Lower lobe of right lung (tissue), 2 donors: Measurements from ENCODE around the gene GNA12. TPM values are rescaled to one million over a fixed set of nuclear protein-coding genes. Genes with fewer than 3 reads are reported as not detected.

Source experiments
- ATAC-seq, 2 donors: fragments of 200-7000 bp; cut with Tn5 transposase; one replicate each; pipeline ENCODE4 v1.9.1; 2020 to 2022; ENCODE audit warnings: mild to moderate bottlenecking in 2 of 2, moderate library complexity in 2 of 2
- DNase-seq: peaks from one replicate; pipeline ENCODE4 v3.0.0-alpha.2; 2020
- H3K27ac ChIP-seq: fragments of 200-600 bp; one replicate; pipeline ENCODE4 v1.8.0; 2022
- H3K27me3 ChIP-seq: fragments of 200-600 bp; one replicate; pipeline ENCODE4 v1.8.0; 2022; ENCODE audit warnings: low read depth
- H3K36me3 ChIP-seq: fragments of 200-600 bp; one replicate; pipeline ENCODE4 v1.8.0; 2022; ENCODE audit warnings: mild to moderate bottlenecking
- H3K4me1 ChIP-seq: fragments of 200-600 bp; one replicate; pipeline ENCODE4 v1.8.0; 2022
- H3K4me3 ChIP-seq: fragments of 200-600 bp; one replicate; pipeline ENCODE4 v1.8.0; 2022; ENCODE audit warnings: mild to moderate bottlenecking
- H3K9me3 ChIP-seq: fragments of 200-600 bp; one replicate; pipeline ENCODE4 v1.8.0; 2022
- CTCF ChIP-seq: fragments of 200-600 bp; IDR thresholded peaks from one replicate; pipeline ENCODE4 v1.8.0; 2022; ENCODE audit warnings: antibody characterized with exemption, mild to moderate bottlenecking
- intact Hi-C: fragments of 100-400 bp; cut with DNase I; formaldehyde crosslinking; loops from one replicate; pipeline ENCODE4 v1.11.0; 2022
- total RNA-seq: library from RNA; stranded (reverse); fragmentation: NEBNext Ultra II Directional; extraction: Animal tissue kit (Norgen Biotek cat#: 25700); gene quantifications from one replicate; pipeline ENCODE4 v1.2.1, GENCODE V29; 2021
- donor health status: DM: no; HTN: yes; CAD: no; lungs with severe emphysema.

GNA12 gene
- total RNA-seq, 1 donor from 2014 or later: 41.6 TPM

DNA sequence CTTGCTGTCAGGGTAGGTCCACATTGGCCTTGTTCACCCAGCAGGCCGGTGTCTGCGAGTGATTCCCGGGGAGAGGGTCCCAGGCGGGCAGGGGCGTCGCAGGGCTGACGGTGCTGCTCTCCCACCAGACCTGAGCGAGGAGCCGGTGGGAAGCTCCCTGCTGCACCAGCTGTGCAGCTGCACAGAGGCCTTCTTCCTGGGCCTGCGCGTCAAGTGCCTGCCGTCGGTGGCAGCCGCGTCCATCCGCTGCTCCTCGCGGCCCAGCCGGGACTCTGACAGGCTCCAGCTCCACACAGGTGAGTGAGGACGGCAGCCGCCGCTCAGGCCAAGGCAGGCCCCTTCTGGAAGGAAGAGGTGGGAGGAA, 141.5 kb downstream of the GNA12 start:
- Histone ChIP-seq H3K27ac (no peak overlapping the region), H3K4me1 (no peaks in the 10 kb centered on the region), H3K9me3 (no peaks in the 10 kb centered on the region), H3K27me3 (peaks cover 4% of the 10 kb centered on the region), H3K4me3 (no peak overlapping the region), H3K36me3 (no peaks in the 10 kb centered on the region)
- DNase-seq: no peak
- ATAC-seq: no peak
- TF ChIP-seq CTCF: no peak
- intact Hi-C loops: no loop called here

GRCh38 chr7:2701832-2702593, 142.1 kb downstream of the GNA12 start:
- DNase-seq (no peak), ATAC-seq (peak; percentile 38 to 57)
- intact Hi-C loops: no loop called here
- Histone ChIP-seq H3K27me3 (peaks cover 4% of the 10 kb centered on the region), H3K4me1 (no peaks in the 10 kb centered on the region), H3K4me3 (no peak overlapping the region), H3K36me3 (no peaks in the 10 kb centered on the region), H3K27ac (no peak overlapping the region), H3K9me3 (no peaks in the 10 kb centered on the region)
- no peak for TF ChIP-seq CTCF

GRCh38 chr7:2701424-2701823, 142.7 kb downstream of the GNA12 start:
- TF ChIP-seq CTCF: no peak
- ATAC-seq (peak; percentile 2 to 11), DNase-seq (no peak)
- Histone ChIP-seq H3K9me3 (no peaks in the 10 kb centered on the region), H3K27ac (no peak overlapping the region), H3K4me3 (no peak overlapping the region), H3K4me1 (no peaks in the 10 kb centered on the region), H3K36me3 (no peaks in the 10 kb centered on the region), H3K27me3 (peaks cover 4% of the 10 kb centered on the region)
- intact Hi-C loops: no loop called here

GRCh38 chr7:2700141-2700850, 143.8 kb downstream of the GNA12 start:
- no peak for TF ChIP-seq CTCF
- no peaks in the 10 kb centered on the region for H3K9me3 ChIP-seq
- peaks cover 4% of the 10 kb centered on the region for H3K27me3 ChIP-seq
- DNase-seq: no peak
- no peak overlapping the region for H3K27ac ChIP-seq
- intact Hi-C loops: no loop called here
- no peak overlapping the region for H3K4me3 ChIP-seq
- H3K4me1 ChIP-seq: no peaks in the 10 kb centered on the region
- no peak for ATAC-seq
- H3K36me3 ChIP-seq: no peaks in the 10 kb centered on the region

DNA sequence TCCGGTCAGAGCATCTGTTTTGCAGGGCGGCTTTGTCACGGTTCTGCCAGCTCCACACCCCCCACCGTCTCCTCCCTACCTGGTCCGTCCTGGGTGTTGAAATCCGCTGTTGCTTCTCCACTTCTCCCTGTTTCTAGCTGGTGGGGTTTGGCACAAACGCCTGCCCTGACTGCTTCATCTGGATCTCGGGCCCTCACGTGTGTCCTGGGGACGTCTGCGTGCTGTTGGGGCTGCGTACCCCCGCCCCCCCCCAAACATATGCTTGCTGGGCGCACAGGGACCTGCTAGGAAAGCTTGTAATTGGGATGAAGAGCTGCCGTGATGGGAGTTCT, 144.9 kb downstream of the GNA12 start:
- H3K27me3 ChIP-seq: peaks cover 4% of the 10 kb centered on the region
- TF ChIP-seq CTCF: no peak
- ATAC-seq: no peak
- H3K4me1 ChIP-seq: no peaks in the 10 kb centered on the region
- H3K27ac ChIP-seq: no peak overlapping the region
- H3K36me3 ChIP-seq: no peaks in the 10 kb centered on the region
- no peak for DNase-seq
- intact Hi-C loops: no loop called here
- H3K9me3 ChIP-seq: no peaks in the 10 kb centered on the region
- H3K4me3 ChIP-seq: no peak overlapping the region
